VCaP (cell line): ENCODE data around the gene CCDC126.

Experiments used
- H3K27ac ChIP-seq: fragments of 450-650 bp; 2 replicates; pipeline ENCODE4 v1.5.1; 2017
- CTCF ChIP-seq: fragments of 450-650 bp; conservative IDR thresholded peaks from 2 replicates; pipeline ENCODE4 v1.5.1; 2017; ENCODE audit warnings: mild to moderate bottlenecking, moderate library complexity

CCDC126 gene

GRCh38 chr7:23593706-23594105 is 3.5 kb upstream of the CCDC126 start:
- TF ChIP-seq CTCF, result no peak
- H3K27ac ChIP-seq, result no peak overlapping the region

- TF ChIP-seq CTCF, result no peak
- no peak overlapping the region for H3K27ac ChIP-seq
These were observed 2.1 kb upstream of the CCDC126 start for GRCh38 chr7:23594879-23595604.

GRCh38 chr7:23598296-23598695 is 1.1 kb downstream of the CCDC126 start:
- H3K27ac ChIP-seq, result peak overlapping the region; percentile 76
- no peak for TF ChIP-seq CTCF

GRCh38 chr7:23600236-23600635 is 3.1 kb downstream of the CCDC126 start:
- no peak for TF ChIP-seq CTCF
- no peak overlapping the region for H3K27ac ChIP-seq

GRCh38 chr7:23603632-23604295 is 6.6 kb downstream of the CCDC126 start:
- no peak overlapping the region for H3K27ac ChIP-seq
- TF ChIP-seq CTCF, result no peak

GRCh38 chr7:23604296-23604640 is 7.1 kb downstream of the CCDC126 start:
- TF ChIP-seq CTCF, result no peak
- no peak overlapping the region for H3K27ac ChIP-seq

- no peak overlapping the region for H3K27ac ChIP-seq
- no peak for TF ChIP-seq CTCF
These were observed 9.9 kb downstream of the CCDC126 start for GRCh38 chr7:23607130-23607529.
